GM18508 (cell line): Measurements from ENCODE around the gene TCEAL3.
"Not testable (repeated sequence)": the region's sequence is repeated elsewhere in the genome, so short reads cannot be mapped to it uniquely, and the experiment has no call there.

Experiments used
- ATAC-seq: cut with Tn5 transposase; IDR thresholded peaks from one replicate; pipeline ENCODE4 v1.9.1; 2021; ENCODE audit warnings: moderate number of reproducible peaks; ENCODE audit not compliant: insufficient read depth, unreplicated experiment

TCEAL3 gene

GRCh38 chrX:103616676-103617186, 9.0 kb downstream of the TCEAL3 start:
- ATAC-seq, result no peak

- no peak for ATAC-seq
Observed at GRCh38 chrX:103624111-103624510, 16.3 kb downstream of the TCEAL3 start.

GRCh38 chrX:103626855-103627254, 19.1 kb downstream of the TCEAL3 start:
- no peak for ATAC-seq

- ATAC-seq, result peak; percentile 47
Observed at GRCh38 chrX:103628386-103629317, 20.9 kb downstream of the TCEAL3 start, which contains the start of gene TCEAL1. TCEAL1 (plus strand) TSS chrX:103628975; CDS start chrX:103629917, 942 bp downstream.

GRCh38 chrX:103629318-103630170, 21.8 kb downstream of the TCEAL3 start:
- no peak for ATAC-seq

GRCh38 chrX:103630171-103630511, 22.4 kb downstream of the TCEAL3 start:
- ATAC-seq, result no peak

GRCh38 chrX:103631145-103631544, 23.4 kb downstream of the TCEAL3 start:
- ATAC-seq, result no peak

GRCh38 chrX:103635436-103635835, 27.7 kb downstream of the TCEAL3 start:
- ATAC-seq, result no peak

GRCh38 chrX:103637604-103638338, 30.0 kb downstream of the TCEAL3 start:
- ATAC-seq, result no peak

GRCh38 chrX:103638479-103639346, 30.9 kb downstream of the TCEAL3 start:
- ATAC-seq, result not testable (repeated sequence)

- ATAC-seq, result no peak
Observed at GRCh38 chrX:103640401-103641155, 32.8 kb downstream of the TCEAL3 start.

- no peak for ATAC-seq
Observed at GRCh38 chrX:103644125-103644524, 36.4 kb downstream of the TCEAL3 start.

- ATAC-seq, result no peak
Observed at GRCh38 chrX:103647630-103648029, 39.9 kb downstream of the TCEAL3 start.

- no peak for ATAC-seq
Observed at GRCh38 chrX:103651151-103651773, 43.5 kb downstream of the TCEAL3 start.

- not testable (repeated sequence) for ATAC-seq
Observed at GRCh38 chrX:103655230-103656000, 47.7 kb downstream of the TCEAL3 start.

- ATAC-seq, result no peak
Observed at GRCh38 chrX:103656617-103657016, 48.9 kb downstream of the TCEAL3 start.

GRCh38 chrX:103657066-103657465, 49.3 kb downstream of the TCEAL3 start:
- not testable (repeated sequence) for ATAC-seq
